SK-N-SH (cell line): ENCODE results near the gene ZIC1. TPM values are rescaled to one million over a fixed set of nuclear protein-coding genes. Genes with fewer than 3 reads are reported as not detected.

Experiments
- CTCF ChIA-PET: fragments of 300-600, 350-600 bp; formaldehyde crosslinking; extraction: SDS; loops from one replicate; lab custom pipeline; 2021; lab: Yijun Ruan, JAX
- POLR2A ChIA-PET: fragments of 350-600 bp; sonication (Branson Sonifier 250); formaldehyde crosslinking; extraction: SDS; loops from one replicate; lab custom pipeline; 2020; ENCODE audit warnings: antibody characterized with exemption, inconsistent platforms; lab: Yijun Ruan, JAX
- DNase-seq: peaks from one replicate; pipeline ENCODE4 v3.0.0; 2012
- H2AFZ ChIP-seq: fragments of 200-600 bp; sonication (generic); 2 replicates; pipeline ENCODE4 v1.8.1; 2016; ENCODE audit warnings: antibody characterized with exemption, mild to moderate bottlenecking, low read depth
- H3F3A ChIP-seq: fragments of 200-600 bp; sonication (generic); replicated peaks from 2 replicates; pipeline ENCODE3; 2016; ENCODE audit warnings: antibody characterized with exemption, mild to moderate bottlenecking; ENCODE audit not compliant: insufficient read depth
- H3K27ac ChIP-seq, 2 experiments: fragments of 200-500 bp in 1 of 2; fragments of 200-600 bp in 1 of 2; sonication (Bioruptor generic) in 1 of 2; sonication (generic), shearing (Covaris generic) in 1 of 2; 2 replicates each; pipeline versions ENCODE4 v1.5.1 to v1.6.1; 2014 to 2016; ENCODE audit warnings: low read depth in 2 of 2, inconsistent platforms in 1 of 2, low read length in 1 of 2, mild to moderate bottlenecking in 1 of 2, mixed read lengths in 1 of 2
- H3K27me3 ChIP-seq: fragments of 200-600 bp; sonication (generic), shearing (Covaris generic); 2 replicates; pipeline ENCODE4 v1.6.1; 2016; ENCODE audit warnings: mixed run types; ENCODE audit not compliant: insufficient read depth
- H3K36me3 ChIP-seq, 2 experiments: fragments of 200-500 bp in 1 of 2; fragments of 200-600 bp in 1 of 2; sonication (Bioruptor generic) in 1 of 2; sonication (generic) in 1 of 2; replicated peaks in 1 of 2; 2 replicates each; pipeline versions ENCODE3 to v1.5.1; 2014 to 2016; ENCODE audit warnings: low read length in 1 of 2, mild to moderate bottlenecking in 1 of 2; ENCODE audit not compliant: insufficient read depth in 2 of 2, control insufficient read depth in 1 of 2
- H3K4me1 ChIP-seq, 2 experiments: fragments of 200-500 bp in 1 of 2; fragments of 200-600 bp in 1 of 2; sonication (Bioruptor generic) in 1 of 2; sonication (generic), shearing (Covaris generic) in 1 of 2; 2 replicates each; pipeline versions ENCODE4 v1.5.1 to v1.6.1; 2014 to 2016; ENCODE audit warnings: low read depth in 1 of 2, low read length in 1 of 2, mixed run types in 1 of 2; ENCODE audit not compliant: insufficient read depth in 2 of 2, control insufficient read depth in 1 of 2
- H3K4me2 ChIP-seq: fragments of 200-600 bp; sonication (generic), shearing (Covaris generic); 2 replicates; pipeline ENCODE4 v1.6.1; 2017; ENCODE audit warnings: mixed run types
- H3K4me3 ChIP-seq, 2 experiments: fragments of 200-500 bp in 1 of 2; fragments of 200-600 bp in 1 of 2; sonication (Bioruptor generic) in 1 of 2; sonication (generic), shearing (Covaris generic) in 1 of 2; 2 replicates each; pipeline versions ENCODE4 v1.5.1 to v1.8.1; 2014 to 2016; ENCODE audit warnings: low read depth in 2 of 2, inconsistent platforms in 1 of 2, low read length in 1 of 2, mild to moderate bottlenecking in 1 of 2, mixed read lengths in 1 of 2, moderate library complexity in 1 of 2
- H3K79me2 ChIP-seq: fragments of 200-600 bp; sonication (generic); 2 replicates; pipeline ENCODE4 v1.8.1; 2017; ENCODE audit warnings: mild to moderate bottlenecking; ENCODE audit not compliant: insufficient read depth
- H3K9ac ChIP-seq: fragments of 200-600 bp; sonication (generic); 2 replicates; pipeline ENCODE4 v1.6.1; 2017; ENCODE audit warnings: mixed run types
- H3K9me2 ChIP-seq: fragments of 200-600 bp; sonication (generic); 2 replicates; pipeline ENCODE4 v1.6.1; 2017; ENCODE audit warnings: mixed run types
- H3K9me3 ChIP-seq: fragments of 200-600 bp; sonication (generic); 2 replicates; pipeline ENCODE4 v1.6.1; 2017; ENCODE audit warnings: mixed run types, mild to moderate bottlenecking, moderate library complexity
- H4K20me1 ChIP-seq: fragments of 200-600 bp; sonication (generic); 2 replicates; pipeline ENCODE4 v1.6.1; 2017; ENCODE audit warnings: mild to moderate bottlenecking, mixed run types; ENCODE audit not compliant: insufficient read depth
- CHD2 ChIP-seq: fragments of 150-350 bp; IDR thresholded peaks from 2 replicates; pipeline ENCODE4 v1.6.1; 2018; ENCODE audit warnings: low read length; ENCODE audit not compliant: partially characterized antibody
- EP300 ChIP-seq, 2 experiments: IDR thresholded peaks; 2 replicates each; pipeline versions ENCODE4 v1.4.0 to v1.6.1; 2012; ENCODE audit warnings: borderline replicate concordance in 1 of 2, low read depth in 1 of 2, low read length in 1 of 2
- EZH2phosphoT487 ChIP-seq: fragments of 200-600 bp; sonication (generic); IDR thresholded peaks from 2 replicates; pipeline ENCODE4 v1.6.1; 2017; ENCODE audit warnings: low read depth, mixed run types, mild to moderate bottlenecking, antibody characterized with exemption, moderate library complexity, borderline replicate concordance
- FOSL2 ChIP-seq: IDR thresholded peaks from 2 replicates; pipeline ENCODE4 v1.4.0; 2012; ENCODE audit warnings: low read depth, mild to moderate bottlenecking, moderate library complexity, borderline replicate concordance
- FOXJ3 ChIP-seq: sonication (generic); formaldehyde crosslinking; IDR thresholded peaks from 2 replicates; pipeline ENCODE4 v1.5.1; 2020; ENCODE audit warnings: mild to moderate bottlenecking, missing genetic modification reagents
- FOXM1 ChIP-seq: IDR thresholded peaks from 2 replicates; pipeline ENCODE4 v1.4.0; 2012; ENCODE audit warnings: low read depth, mild to moderate bottlenecking
- GABPA ChIP-seq: IDR thresholded peaks from 2 replicates; pipeline ENCODE4 v1.4.0; 2012; ENCODE audit warnings: low read depth, mild to moderate bottlenecking
- GATA2 ChIP-seq: sonication (generic); formaldehyde crosslinking; IDR thresholded peaks from 2 replicates; pipeline ENCODE4 v1.5.0; 2020; ENCODE audit warnings: mild to moderate bottlenecking, missing genetic modification reagents
- IRF3 ChIP-seq: fragments of 150-350 bp; IDR thresholded peaks from 2 replicates; pipeline ENCODE4 v1.6.1; 2016; ENCODE audit warnings: mild to moderate bottlenecking, low read depth, low read length
- JUND ChIP-seq: IDR thresholded peaks from 2 replicates; pipeline ENCODE4 v1.4.0; 2012
- MAX ChIP-seq: IDR thresholded peaks from 2 replicates; pipeline ENCODE4 v1.4.0; 2012; ENCODE audit warnings: low read depth
- PBX3 ChIP-seq: IDR thresholded peaks from 2 replicates; pipeline ENCODE4; 2012
- RAD21 ChIP-seq: IDR thresholded peaks from 2 replicates; pipeline ENCODE4 v1.6.1; 2012; ENCODE audit warnings: mild to moderate bottlenecking, low read length
- RCOR1 ChIP-seq: fragments of 150-350 bp; IDR thresholded peaks from 2 replicates; pipeline ENCODE4 v1.6.1; 2017; ENCODE audit warnings: antibody characterized with exemption, low read length
- REST ChIP-seq: IDR thresholded peaks from 2 replicates; pipeline ENCODE4 v1.6.1; 2012; ENCODE audit warnings: mild to moderate bottlenecking, low read depth, low read length, moderate library complexity
- RXRA ChIP-seq: IDR thresholded peaks from 2 replicates; pipeline ENCODE4 v1.4.0; 2012; ENCODE audit warnings: low read depth, mild to moderate bottlenecking, borderline replicate concordance
- SIN3A ChIP-seq: IDR thresholded peaks from 2 replicates; pipeline ENCODE4 v1.6.1; 2012; ENCODE audit warnings: low read depth, mild to moderate bottlenecking, low read length, moderate library complexity, borderline replicate concordance
- SMC3 ChIP-seq: IDR thresholded peaks from 2 replicates; pipeline ENCODE4 v1.6.1; 2012; ENCODE audit warnings: low read depth, low read length, improper control_type of control experiment
- TAF1 ChIP-seq: IDR thresholded peaks from 2 replicates; pipeline ENCODE4 v1.6.1; 2012; ENCODE audit warnings: low read depth, mild to moderate bottlenecking, low read length, moderate library complexity, borderline replicate concordance
- TCF12 ChIP-seq: IDR thresholded peaks from 2 replicates; pipeline ENCODE4 v1.4.0; 2012
- ZBTB33 ChIP-seq: IDR thresholded peaks from 2 replicates; pipeline ENCODE4 v1.4.0; 2012; ENCODE audit warnings: low read depth, borderline replicate concordance
- WGBS: methylation state at CpG from one replicate; pipeline ENCODE4 v1.1.6; 2017; ENCODE audit warnings: low lambda C conversion rate; 5-methylcytosine and 5-hydroxymethylcytosine counted together
- polyA plus RNA-seq, 3 experiments: library from polyadenylated mRNA; depleted of rRNA; stranded (reverse); fragments of >200 nt; gene quantifications; 2 replicates each; pipeline ENCODE4 v1.2.3, GENCODE V29; 2012

Gene ZIC1
- polyA plus RNA-seq, 1 of the 3 experiments (the other 2 are of a cell fraction): 16.7 TPM

GRCh38 chr3:147405231-147406027 is 3.7 kb upstream of the ZIC1 start (continued):
- no peak for TF ChIP-seq ZBTB33
- TF ChIP-seq SMC3: no peak
- no peak for TF ChIP-seq MAX
- TF ChIP-seq GATA2: no peak

GRCh38 chr3:147406028-147406931 is 2.9 kb upstream of the ZIC1 start, which contains the start of gene ZIC4:
Gene ZIC4 (minus strand): TSS chr3:147406543. CDS start chr3:147402797, 3,746 bp downstream.
- Histone ChIP-seq H3K9me3 (no peaks in the 10 kb centered on the region), H3K4me2 (no peak within 1 kb of the TSS), H3K9me2 (no peaks in the 10 kb centered on the region), H4K20me1 (no peaks in the 10 kb centered on the region), H3K4me3 (no peak within 1 kb of the TSS), H3K36me3 (no peaks in the 10 kb centered on the region), H3K27ac (no peak within 1 kb of the TSS), H2AFZ (no peak within 1 kb of the TSS), H3K4me1 (no peaks in the 10 kb centered on the region; a peak in 1 of 4 replicates), H3K79me2 (no peaks in the 10 kb centered on the region), H3F3A (no peaks in the 10 kb centered on the region), H3K27me3 (peaks cover 68% of the 10 kb centered on the region), H3K9ac (no peak within 1 kb of the TSS)
- ChIA-PET CTCF (no interaction called here), POLR2A (no interaction called here)
- WGBS: 59% methylated on average over 21 of the region's 25 CpGs
- DNase-seq: no peak
- TF ChIP-seq GATA2 (no peak), RAD21 (no peak), IRF3 (no peak), CHD2 (no peak), GABPA (no peak), MAX (no peak), FOXJ3 (CRISPR knock-in tag) (no peak), RXRA (no peak), SIN3A (no peak), FOSL2 (no peak), EZH2phosphoT487 (no peak), PBX3 (no peak), TAF1 (no peak), RCOR1 (no peak), TCF12 (no peak), REST (no peak), FOXM1 (no peak), EP300 (IDR thresholded peaks at IDR 0.05; ENCODE audit: borderline replicate concordance in 1 of 2, low read depth in 1 of 2, low read length in 1 of 2) (no peak), JUND (no peak)
